ENCODE measurements around the gene NUP93.

GRCh38 chr16:56688762-56689161 lies 41.2 kb upstream of the NUP93 start:
- TF ChIP-seq CTCF (IDR thresholded peaks at IDR 0.05) (no peak), POLR2A (IDR thresholded peaks at IDR 0.05) (no peak), POLR2AphosphoS5 (IDR thresholded peaks at IDR 0.05) (no peak)
